HG03469 (cell line): Measurements from ENCODE around the gene TMBIM4.
A peak's percentile ranks its signal among the peaks of the same experiment; 100 is the strongest.

Experiments
- ATAC-seq: cut with Tn5 transposase; IDR thresholded peaks from one replicate; pipeline ENCODE4 v1.9.1; 2021; ENCODE audit warnings: mild to moderate bottlenecking, moderate library complexity, moderate number of reproducible peaks; ENCODE audit not compliant: unreplicated experiment

The TMBIM4 gene

DNA sequence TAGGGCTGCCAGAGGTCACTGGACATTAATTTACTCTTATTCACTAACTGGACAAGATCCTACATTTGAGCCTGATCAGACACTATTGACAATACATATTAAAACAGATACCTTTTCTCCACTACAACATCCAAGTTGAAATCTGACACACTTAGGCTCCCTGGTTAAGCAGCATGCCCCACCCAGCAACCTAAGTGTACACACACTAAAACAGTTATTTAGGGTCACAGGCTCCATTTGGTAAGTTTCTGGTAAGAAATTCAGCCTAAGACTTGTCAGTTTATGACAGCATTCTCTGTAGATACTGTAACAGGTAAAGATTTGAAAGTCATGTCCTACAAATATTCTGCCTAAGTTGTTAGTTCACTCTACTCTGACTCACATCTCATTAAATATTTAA, 27.0 kb downstream of the TMBIM4 start:
- ATAC-seq = no peak

- no peak for ATAC-seq
Observed at GRCh38 chr12:66141299-66141698, 28.5 kb downstream of the TMBIM4 start.

DNA sequence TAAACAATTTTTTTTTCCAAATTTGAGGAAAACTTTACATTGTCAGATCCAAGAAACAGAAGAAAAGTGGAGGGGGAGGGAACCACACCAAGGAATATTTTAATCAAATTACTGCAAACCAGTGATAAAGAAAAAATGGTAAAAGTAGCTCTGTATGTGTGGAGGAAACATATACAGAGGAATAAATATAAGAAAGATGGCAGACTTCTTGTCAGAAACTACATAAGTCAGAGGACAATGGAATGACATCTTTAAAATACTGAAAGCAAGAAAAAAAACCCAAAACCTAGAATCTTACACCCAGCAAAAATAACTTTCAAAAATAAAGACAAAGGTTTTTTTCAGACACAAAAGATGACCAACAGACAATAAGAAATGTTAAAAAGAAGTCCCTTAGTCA, 29.1 kb downstream of the TMBIM4 start:
- ATAC-seq = no peak

DNA sequence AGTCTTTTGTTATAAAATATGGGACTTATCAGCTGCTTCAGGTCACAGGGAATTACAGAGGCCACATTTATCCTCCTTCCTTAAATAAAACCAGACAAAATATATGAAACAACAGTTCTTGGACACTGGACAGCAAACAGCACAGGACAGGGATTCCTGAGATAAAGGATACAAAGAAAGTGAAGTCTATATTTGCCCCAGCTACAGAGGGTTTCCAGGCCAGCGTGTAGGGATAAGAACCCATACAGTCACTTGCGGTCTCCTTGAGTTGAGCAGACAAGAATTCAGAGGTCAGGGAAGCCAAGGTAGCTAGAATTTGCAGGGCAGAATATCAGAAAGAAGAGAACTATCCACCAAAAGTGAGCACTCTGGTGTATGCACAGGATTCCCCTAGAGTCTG, 30.5 kb downstream of the TMBIM4 start:
- ATAC-seq = no peak

- ATAC-seq = no peak
Observed at GRCh38 chr12:66137937-66138336, 31.9 kb downstream of the TMBIM4 start.

GRCh38 chr12:66132408-66132807, 37.4 kb downstream of the TMBIM4 start:
- no peak for ATAC-seq

- ATAC-seq = no peak
Observed at GRCh38 chr12:66131067-66131688, 38.6 kb downstream of the TMBIM4 start.

- ATAC-seq = peak; percentile 92
Observed at GRCh38 chr12:66130267-66131066, 39.3 kb downstream of the TMBIM4 start, which contains the start of gene LLPH. Gene LLPH (minus strand): TSS chr12:66130750. CDS start chr12:66129106, 1,644 bp downstream.

GRCh38 chr12:66129934-66130266, 39.9 kb downstream of the TMBIM4 start:
- no peak for ATAC-seq

GRCh38 chr12:66127650-66128049, 42.1 kb downstream of the TMBIM4 start:
- no peak for ATAC-seq

DNA sequence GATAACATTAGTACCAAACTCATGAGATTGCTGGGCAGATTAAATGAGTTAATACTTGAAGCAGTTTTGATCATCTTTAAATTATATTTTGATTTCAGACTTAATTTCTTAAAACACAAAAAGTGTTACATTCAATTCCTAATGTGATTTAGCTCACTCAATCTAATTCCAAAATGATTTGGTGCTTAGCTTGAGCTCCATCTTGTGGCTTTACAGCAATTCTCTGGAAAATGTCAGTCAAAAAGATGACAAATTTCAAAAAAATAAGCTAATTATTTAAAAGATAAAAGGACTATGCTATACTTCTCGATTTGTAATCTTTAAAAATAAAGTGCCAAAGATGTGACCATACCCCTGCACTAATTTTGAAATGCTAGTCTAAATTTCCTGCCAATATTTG, 49.3 kb downstream of the TMBIM4 start:
- no peak for ATAC-seq

GRCh38 chr12:66119870-66120241, 49.9 kb downstream of the TMBIM4 start:
- ATAC-seq = peak; percentile 70

DNA sequence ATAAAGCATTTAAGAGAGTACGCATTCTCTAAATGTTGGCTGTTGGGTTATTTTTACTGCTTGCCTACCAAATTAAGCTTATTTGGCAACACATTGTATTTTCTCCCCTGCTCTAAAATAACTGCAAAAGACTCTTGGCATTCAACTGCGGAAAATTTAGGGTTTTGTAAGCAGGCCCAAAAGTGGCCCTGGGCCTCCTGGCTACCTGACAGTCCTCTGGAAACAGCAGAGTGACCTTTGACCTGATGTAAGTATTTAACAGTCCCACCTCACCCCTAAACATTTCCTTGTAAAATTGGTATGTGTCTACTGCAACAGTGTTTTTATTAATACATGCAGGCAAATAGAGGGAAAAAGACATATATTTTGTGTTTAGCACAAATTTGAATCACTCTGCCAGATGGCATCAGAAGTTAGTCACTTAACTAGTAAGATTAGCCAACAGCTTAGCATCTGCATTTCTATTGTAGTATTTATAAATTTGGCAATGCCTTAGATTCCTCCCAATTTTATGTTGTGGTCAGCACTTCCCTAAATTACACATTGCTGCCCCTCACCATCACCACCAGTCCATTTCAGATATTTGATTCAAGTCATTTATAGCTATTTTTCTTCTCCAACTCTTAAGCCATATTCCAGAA, 50.4 kb downstream of the TMBIM4 start:
- ATAC-seq = no peak

DNA sequence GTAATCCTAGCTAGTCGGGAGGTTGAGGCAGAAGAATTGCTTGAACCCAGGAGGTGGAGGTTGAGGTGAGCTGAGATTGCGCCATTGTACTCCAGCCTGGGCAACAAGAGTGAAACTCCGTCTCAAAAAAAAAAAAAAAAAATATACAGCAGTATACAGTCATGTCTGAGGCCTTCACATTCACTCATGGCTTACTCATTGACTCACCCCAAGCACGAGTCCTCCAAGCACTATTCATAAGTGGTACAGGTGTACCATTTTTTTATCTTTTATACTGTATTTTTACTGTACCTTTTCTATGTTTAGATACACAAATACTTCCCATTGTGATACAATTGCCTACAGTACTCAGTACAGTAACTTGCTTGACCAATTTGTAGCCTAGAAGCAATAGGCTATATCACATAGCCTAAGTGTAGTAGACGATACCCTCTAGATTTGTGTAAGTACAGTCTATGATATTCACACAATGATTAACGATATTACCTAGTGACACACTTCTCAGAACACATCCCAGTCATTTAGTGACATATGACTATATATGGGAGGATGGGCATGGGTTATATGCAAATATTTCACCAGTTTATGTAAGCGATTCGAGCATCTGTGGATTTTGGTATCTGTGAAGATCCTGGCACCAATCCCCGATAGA, 51.4 kb downstream of the TMBIM4 start:
- ATAC-seq = no peak

DNA sequence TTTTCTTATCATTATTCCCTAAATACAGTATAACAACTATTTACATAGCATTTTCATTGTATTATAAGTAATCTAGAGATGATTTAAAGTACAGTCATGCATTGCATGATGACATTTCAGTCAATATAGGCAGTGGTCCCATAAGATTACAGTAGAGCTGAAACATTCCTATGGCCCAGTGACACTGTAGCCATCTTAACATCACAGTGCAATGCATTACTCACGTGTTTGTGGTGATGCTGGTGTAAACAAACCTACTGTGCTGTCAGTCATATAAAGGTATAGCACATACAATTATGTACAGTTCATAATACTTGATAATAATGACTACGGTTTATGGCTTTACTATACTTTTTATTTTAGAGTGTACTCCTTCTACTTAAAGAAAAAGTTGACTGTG, 52.6 kb downstream of the TMBIM4 start:
- ATAC-seq = no peak

DNA sequence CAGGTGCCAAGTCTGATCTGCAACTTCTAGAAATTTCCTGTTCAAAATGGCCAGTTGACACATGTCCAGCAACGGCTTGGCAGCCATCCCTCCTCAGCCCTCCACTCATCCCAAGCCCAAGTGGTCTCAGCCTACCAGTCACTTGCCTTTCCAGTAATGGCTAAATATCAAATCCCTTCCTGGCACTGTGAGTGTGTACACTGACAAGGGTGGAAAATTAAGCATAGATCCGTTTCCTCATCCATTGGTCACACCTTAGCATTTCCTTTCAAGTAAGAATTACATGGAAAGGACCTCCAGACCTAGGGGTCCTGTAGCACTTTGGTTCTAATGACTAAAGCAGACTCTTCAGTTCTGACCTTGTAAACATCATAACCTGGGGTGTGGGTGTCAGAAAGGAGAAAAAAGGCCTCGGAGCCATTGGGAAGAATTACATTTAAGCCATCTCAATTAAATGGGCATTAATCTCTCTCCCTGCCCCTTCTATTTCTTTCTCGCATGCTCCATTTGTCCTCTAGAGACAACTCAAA, 54.7 kb downstream of the TMBIM4 start:
- no peak for ATAC-seq

- ATAC-seq = no peak
Observed at GRCh38 chr12:66113471-66113870, 56.3 kb downstream of the TMBIM4 start.

DNA sequence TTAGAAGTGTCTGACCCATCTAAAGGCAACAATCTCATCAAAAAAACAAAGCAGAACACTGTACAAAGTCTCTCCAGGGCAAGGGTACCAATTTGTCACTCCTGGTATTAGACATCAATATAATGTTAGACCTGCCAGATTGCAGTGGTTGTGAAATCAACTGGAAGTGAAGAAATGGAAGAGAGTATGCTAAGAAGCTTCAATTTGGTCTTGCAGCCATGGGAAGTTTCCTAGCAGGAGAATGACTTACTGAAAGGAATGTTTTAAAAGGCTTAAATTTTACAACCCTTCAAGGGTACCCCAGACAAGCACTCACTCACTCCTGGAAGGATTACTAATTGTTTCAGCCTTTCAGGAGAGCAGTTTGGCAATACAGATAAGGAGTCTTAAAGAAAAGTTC, 58.2 kb downstream of the TMBIM4 start:
- no peak for ATAC-seq

DNA sequence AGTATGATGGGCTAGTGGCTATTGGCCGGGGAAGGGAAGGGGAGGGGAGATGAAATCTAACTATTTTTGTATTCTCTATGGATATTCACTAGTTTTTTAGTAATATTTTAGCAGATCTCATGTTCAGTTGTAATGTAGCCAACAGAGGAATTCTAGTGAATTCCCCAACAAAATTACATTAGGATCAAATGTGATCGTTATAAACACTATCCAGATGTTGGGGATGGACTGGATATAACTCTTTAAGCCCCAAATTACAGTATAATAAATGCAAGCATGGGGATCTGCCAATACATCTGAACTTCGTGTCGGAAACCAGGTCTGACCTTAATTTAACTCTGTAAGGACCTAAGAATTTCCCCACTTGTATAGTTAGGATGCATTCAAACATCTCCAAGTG, 60.7 kb downstream of the TMBIM4 start:
- ATAC-seq = no peak

GRCh38 chr12:66108386-66108785, 61.4 kb downstream of the TMBIM4 start:
- no peak for ATAC-seq

GRCh38 chr12:66107451-66107915, 62.3 kb downstream of the TMBIM4 start:
- peak; percentile 98 for ATAC-seq
